Ecto neural progenitor cell (in vitro differentiated cells): ENCODE measurements around the gene SLC9C1.
"Not testable (repeated sequence)": the region's sequence is repeated elsewhere in the genome, so short reads cannot be mapped to it uniquely, and the experiment has no call there.

Experiments
- DNase-seq: peaks from one replicate; pipeline ENCODE4 v3.0.0-alpha.2; 2018; ENCODE audit warnings: low spot score

The SLC9C1 gene

GRCh38 chr3:112187300-112187699 lies 106.7 kb downstream of the SLC9C1 start:
- no peak for DNase-seq

GRCh38 chr3:112185423-112186035 lies 108.5 kb downstream of the SLC9C1 start:
- DNase-seq, result not testable (repeated sequence)

GRCh38 chr3:112175646-112176045 lies 118.4 kb downstream of the SLC9C1 start:
- no peak for DNase-seq

GRCh38 chr3:112175037-112175436 lies 119.0 kb downstream of the SLC9C1 start:
- no peak for DNase-seq

- no peak for DNase-seq
Measured at GRCh38 chr3:112171144-112171543, 122.9 kb downstream of the SLC9C1 start.

GRCh38 chr3:112170046-112170445 lies 124.0 kb downstream of the SLC9C1 start:
- no peak for DNase-seq

GRCh38 chr3:112167758-112168157 lies 126.3 kb downstream of the SLC9C1 start:
- no peak for DNase-seq

DNA sequence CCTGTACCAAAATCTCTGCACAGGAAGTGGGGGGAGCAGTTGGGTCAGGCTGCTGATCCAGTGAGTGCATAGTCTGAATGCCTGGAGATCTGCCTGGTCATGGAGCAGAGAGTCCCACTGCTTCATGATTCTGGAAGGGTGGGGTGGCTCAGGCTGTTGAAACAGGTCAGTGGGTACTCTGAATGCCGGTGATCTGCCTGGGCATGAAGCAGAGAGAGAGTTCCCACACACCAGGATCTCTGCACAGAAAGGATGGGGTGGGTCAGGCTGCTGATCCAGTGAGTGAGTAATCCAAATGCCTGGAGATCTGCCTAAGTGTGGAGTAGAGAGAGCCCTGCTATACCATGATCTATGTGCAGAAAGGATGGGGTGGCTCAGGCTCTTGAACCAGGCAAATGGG lies 144.9 kb downstream of the SLC9C1 start:
- DNase-seq, result no peak

- DNase-seq, result no peak
Measured at GRCh38 chr3:112143689-112144088, 150.3 kb downstream of the SLC9C1 start.

GRCh38 chr3:112143251-112143650 lies 150.8 kb downstream of the SLC9C1 start:
- no peak for DNase-seq

DNA sequence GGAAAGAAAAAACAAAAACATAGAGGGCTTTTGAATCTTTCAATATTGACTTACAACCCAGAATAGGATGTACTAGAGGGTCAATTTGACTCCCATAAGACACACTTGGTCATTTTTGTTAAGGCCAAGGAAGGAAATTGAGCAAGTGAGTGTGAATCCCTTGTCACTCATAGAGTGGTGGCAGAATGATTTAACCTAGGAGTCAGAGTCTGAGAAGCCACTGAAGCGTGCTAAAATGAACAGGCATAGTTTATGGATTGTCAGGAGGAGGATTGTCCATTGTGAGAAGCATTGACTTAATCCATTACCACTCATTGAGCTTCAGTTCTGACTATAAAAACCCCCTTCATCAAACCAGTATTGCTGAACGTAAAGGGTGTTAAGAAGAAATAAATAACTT lies 152.7 kb downstream of the SLC9C1 start:
- DNase-seq, result no peak

- DNase-seq, result no peak
Measured at GRCh38 chr3:112140584-112140983, 153.4 kb downstream of the SLC9C1 start.

GRCh38 chr3:112138219-112138969 lies 155.6 kb downstream of the SLC9C1 start:
- DNase-seq, result no peak

- no peak for DNase-seq
Measured at GRCh38 chr3:112137781-112138180, 156.2 kb downstream of the SLC9C1 start.

DNA sequence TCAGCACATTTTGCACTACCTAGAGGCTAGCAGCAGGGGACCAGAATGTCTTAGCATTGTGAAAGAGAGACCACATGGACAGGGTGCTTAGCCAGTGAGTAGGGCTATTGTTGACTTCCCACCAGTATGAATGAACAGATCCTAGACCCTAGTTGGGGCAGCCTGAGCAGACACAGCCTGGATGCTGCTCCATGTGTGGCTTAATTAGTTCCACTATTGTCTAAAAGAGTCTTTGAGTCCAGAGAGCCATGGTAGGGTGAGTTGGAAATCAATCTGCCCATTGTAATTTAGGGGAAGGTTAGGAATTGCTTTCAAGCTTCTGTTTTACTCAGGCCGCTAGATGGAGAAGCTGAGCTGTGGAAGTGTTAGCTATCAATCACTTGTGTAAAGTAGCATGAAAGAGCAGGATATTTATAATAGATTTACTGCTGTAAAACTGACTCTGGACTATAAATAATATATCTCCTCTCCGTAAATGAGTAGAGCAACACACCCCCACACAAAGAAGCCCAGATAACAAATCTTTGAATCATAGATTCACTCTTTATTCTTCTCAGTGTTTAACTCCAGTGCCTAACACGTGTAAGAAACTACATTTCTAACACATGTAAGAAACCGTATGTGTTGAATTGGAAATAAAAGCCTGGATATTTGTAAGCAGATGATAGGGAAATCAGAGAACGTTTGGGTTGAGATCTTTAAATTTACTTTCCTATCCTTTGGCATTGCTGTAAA lies 156.9 kb downstream of the SLC9C1 start:
- DNase-seq, result peak; percentile 71

- no peak for DNase-seq
Measured at GRCh38 chr3:112136046-112136445, 158.0 kb downstream of the SLC9C1 start.

- no peak for DNase-seq
Measured at GRCh38 chr3:112134335-112135124, 159.5 kb downstream of the SLC9C1 start.

- DNase-seq, result no peak
Measured at GRCh38 chr3:112133626-112134334, 160.2 kb downstream of the SLC9C1 start.

- no peak for DNase-seq
Measured at GRCh38 chr3:112132975-112133448, 161.0 kb downstream of the SLC9C1 start, which contains the start of gene GCSAM. Gene GCSAM, minus strand, starts transcription at chr3:112133248. Its CDS starts 128 bp downstream, at chr3:112133120.

GRCh38 chr3:112132554-112132953 lies 161.5 kb downstream of the SLC9C1 start:
- DNase-seq, result no peak

GRCh38 chr3:112132088-112132487 lies 161.9 kb downstream of the SLC9C1 start:
- no peak for DNase-seq
